ENCODE measurements around the gene SERPINA10. TPM values are rescaled to one million over a fixed set of nuclear protein-coding genes. Genes with fewer than 3 reads are reported as not detected.

SERPINA10 gene
- total RNA-seq, 2 donors from 2014 or later = 0.48 to 0.74 TPM

- no peaks in the 10 kb centered on the region for H3K36me3 ChIP-seq
- H3K4me3 ChIP-seq = no peak overlapping the region
- H3K9ac ChIP-seq (ENCODE audit: low read depth in 2 of 2, low read length in 2 of 2) = no peak overlapping the region
- no peak overlapping the region for H3K27ac ChIP-seq
- H3K9me3 ChIP-seq = no peaks in the 10 kb centered on the region
- H3K4me1 ChIP-seq = no peaks in the 10 kb centered on the region
- no peak for TF ChIP-seq CTCF (IDR thresholded peaks at IDR 0.05)
- peak; percentile 17 for DNase-seq
- no peaks in the 10 kb centered on the region for H3K27me3 ChIP-seq
- intact Hi-C loops (cut with DNase I) = no loop called here
These were observed 21.1 kb upstream of the SERPINA10 start for GRCh38 chr14:94313991-94314655.

DNA sequence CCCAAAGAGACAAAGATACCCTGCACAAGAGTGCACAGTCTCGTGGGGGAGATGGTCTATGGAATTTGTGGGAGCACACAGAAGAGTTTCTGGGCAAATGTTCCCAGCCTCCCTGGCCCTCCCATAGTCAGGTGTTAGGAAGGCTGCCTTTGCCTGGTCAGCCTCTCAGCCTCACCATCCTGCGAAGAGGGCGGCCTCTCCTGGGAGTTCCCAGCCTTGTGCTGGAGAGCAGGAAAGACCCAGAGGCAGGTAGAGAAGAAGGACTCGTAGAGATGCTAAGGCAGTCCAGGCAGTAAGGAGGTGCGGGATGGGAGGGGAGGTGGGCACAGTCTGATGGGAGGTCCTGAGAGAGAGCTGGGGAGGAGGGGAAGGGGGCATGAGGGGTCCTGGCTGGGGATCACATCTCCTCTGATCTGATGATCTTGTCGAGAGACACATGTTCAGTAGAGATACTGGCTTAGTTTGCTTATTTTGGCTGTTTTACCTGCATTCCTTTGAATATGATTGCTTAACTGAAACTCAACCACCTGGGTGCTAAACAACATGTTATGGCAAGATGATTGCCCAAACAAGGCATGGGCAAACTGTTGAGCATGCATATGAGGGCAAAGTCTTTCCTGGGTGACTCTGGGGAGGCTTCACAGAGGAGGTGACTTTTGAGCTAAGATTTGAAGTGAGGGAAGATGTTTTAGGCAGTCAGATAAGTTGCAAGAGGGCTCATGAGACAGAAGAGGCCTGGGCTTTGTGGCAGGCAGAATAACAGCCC, 19.6 kb upstream of the SERPINA10 start:
- Histone ChIP-seq H3K27ac (no peak overlapping the region), H3K4me3 (no peak overlapping the region), H3K4me1 (no peaks in the 10 kb centered on the region), H3K27me3 (no peaks in the 10 kb centered on the region), H3K9ac (ENCODE audit: low read depth in 2 of 2, low read length in 2 of 2) (no peak overlapping the region), H3K9me3 (no peaks in the 10 kb centered on the region), H3K36me3 (no peaks in the 10 kb centered on the region)
- intact Hi-C loops (cut with DNase I) = no loop called here
- DNase-seq = peak; percentile 27
- TF ChIP-seq CTCF (IDR thresholded peaks at IDR 0.05) = no peak

- no peak overlapping the region for H3K9ac ChIP-seq (ENCODE audit: low read depth in 2 of 2, low read length in 2 of 2)
- no peak for TF ChIP-seq CTCF (IDR thresholded peaks at IDR 0.05)
- H3K27me3 ChIP-seq = no peaks in the 10 kb centered on the region
- H3K36me3 ChIP-seq = no peaks in the 10 kb centered on the region
- H3K4me1 ChIP-seq = no peaks in the 10 kb centered on the region
- no peaks in the 10 kb centered on the region for H3K9me3 ChIP-seq
- peak; percentile 9 for DNase-seq
- intact Hi-C loops (cut with DNase I) = no loop called here
- no peak overlapping the region for H3K4me3 ChIP-seq
- H3K27ac ChIP-seq = no peak overlapping the region
These were observed 17.2 kb upstream of the SERPINA10 start for GRCh38 chr14:94310248-94310647.

DNA sequence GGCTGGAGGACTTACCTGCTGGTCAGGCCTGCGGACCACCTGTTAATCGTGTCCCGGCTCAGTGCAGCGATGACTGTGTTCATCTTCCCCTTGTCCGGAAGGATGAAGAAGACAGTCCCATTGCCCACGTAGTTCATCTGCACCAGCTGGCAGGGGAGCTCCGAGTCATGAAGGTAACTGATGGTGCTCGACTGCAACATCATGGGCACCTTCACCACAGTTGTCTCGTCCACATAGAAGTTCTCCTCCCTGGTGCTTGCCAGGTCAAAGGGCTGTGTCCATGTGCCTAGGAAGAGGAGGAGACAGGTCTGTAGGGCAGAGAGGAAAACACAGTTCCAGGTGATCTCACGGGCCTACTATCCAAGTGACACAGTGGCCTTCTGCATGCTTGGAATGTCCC, 16.7 kb upstream of the SERPINA10 start:
- H3K9me3 ChIP-seq = no peaks in the 10 kb centered on the region
- H3K4me3 ChIP-seq = no peak overlapping the region
- peak; percentile 13 for DNase-seq
- H3K9ac ChIP-seq (ENCODE audit: low read depth in 2 of 2, low read length in 2 of 2) = no peak overlapping the region
- TF ChIP-seq CTCF (IDR thresholded peaks at IDR 0.05) = no peak
- intact Hi-C loops (cut with DNase I) = no loop called here
- H3K4me1 ChIP-seq = no peaks in the 10 kb centered on the region
- no peak overlapping the region for H3K27ac ChIP-seq
- H3K27me3 ChIP-seq = no peaks in the 10 kb centered on the region
- H3K36me3 ChIP-seq = no peaks in the 10 kb centered on the region

GRCh38 chr14:94307410-94307992, 14.4 kb upstream of the SERPINA10 start:
- DNase-seq = peak; percentile 23
- H3K9ac ChIP-seq (ENCODE audit: low read depth in 2 of 2, low read length in 2 of 2) = no peak overlapping the region
- H3K36me3 ChIP-seq = no peaks in the 10 kb centered on the region
- no peak overlapping the region for H3K27ac ChIP-seq
- no peaks in the 10 kb centered on the region for H3K4me1 ChIP-seq
- no peak overlapping the region for H3K4me3 ChIP-seq
- H3K27me3 ChIP-seq = no peaks in the 10 kb centered on the region
- intact Hi-C loops (cut with DNase I) = no loop called here
- TF ChIP-seq CTCF (IDR thresholded peaks at IDR 0.05) = no peak
- no peaks in the 10 kb centered on the region for H3K9me3 ChIP-seq

Measured in colonic mucosa (tissue), 4 donors.